Epithelial cell of proximal tubule (primary cell): ENCODE data around the gene RNU1-1. TPM values are rescaled to one million over a fixed set of nuclear protein-coding genes. Genes with fewer than 3 reads are reported as not detected.
"Not testable (repeated sequence)": the region's sequence is repeated elsewhere in the genome, so short reads cannot be mapped to it uniquely, and the experiment has no call there.

Experiments
- DNase-seq: peaks from one replicate; pipeline ENCODE4 v3.0.0-alpha.2; 2011; ENCODE audit warnings: low read depth
- H3K4me3 ChIP-seq: 2 replicates; pipeline ENCODE4 v1.5.1; 2011; ENCODE audit warnings: low read depth, mild to moderate bottlenecking, low read length
- total RNA-seq: library from RNA; depleted of rRNA; stranded (reverse); fragments of >200 nt; gene quantifications from 2 replicates; pipeline ENCODE4 v1.2.3, GENCODE V29; 2015

Gene RNU1-1
- total RNA-seq: under 0.01 TPM in 2 replicates

DNA sequence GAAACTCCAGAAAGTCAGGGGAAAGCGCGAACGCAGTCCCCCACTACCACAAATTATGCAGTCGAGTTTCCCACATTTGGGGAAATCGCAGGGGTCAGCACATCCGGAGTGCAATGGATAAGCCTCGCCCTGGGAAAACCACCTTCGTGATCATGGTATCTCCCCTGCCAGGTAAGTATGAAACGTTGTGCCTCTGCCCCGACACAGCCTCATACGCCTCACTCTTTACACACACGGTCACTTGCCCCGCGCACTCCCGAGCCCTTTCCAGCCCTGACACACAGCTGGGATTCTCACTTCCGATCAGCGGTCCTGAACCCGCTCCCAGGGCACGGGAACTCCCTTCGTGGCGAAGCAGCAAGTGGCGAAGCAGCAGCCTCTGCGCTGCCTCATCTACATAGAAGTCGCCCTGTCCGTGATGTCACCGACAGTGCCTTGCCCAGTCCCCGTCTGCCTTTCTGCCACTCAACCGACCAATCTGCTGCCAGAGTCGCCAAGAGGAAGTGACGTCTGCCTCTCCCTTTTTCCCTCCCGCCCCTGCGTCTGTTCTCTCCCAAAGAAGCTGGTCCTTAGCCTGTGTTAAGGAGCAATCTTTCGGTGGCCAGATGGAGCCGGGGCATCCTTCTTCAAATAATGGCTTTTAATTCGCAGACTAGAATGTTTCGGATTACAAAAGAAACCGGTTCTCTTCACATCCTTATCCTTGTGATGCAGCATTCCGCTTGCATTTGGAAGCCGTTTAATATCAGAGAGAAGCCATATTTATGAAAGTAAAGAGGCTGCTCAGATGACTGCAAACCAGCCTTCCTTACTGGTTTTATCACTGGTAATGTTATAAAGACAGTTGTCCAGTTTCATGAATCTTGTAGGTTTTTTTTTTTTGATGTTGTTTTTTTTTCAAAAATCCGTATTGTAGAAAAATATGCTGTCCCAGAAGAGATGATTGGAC lies at the start of gene RNU1-1:
Gene RNU1-1 (minus strand): TSS at position 179 of the 949 bp plus-strand sequence.
- peak within 1 kb of the TSS; percentile 47 for H3K4me3 ChIP-seq
- DNase-seq: peak; percentile 36

DNA sequence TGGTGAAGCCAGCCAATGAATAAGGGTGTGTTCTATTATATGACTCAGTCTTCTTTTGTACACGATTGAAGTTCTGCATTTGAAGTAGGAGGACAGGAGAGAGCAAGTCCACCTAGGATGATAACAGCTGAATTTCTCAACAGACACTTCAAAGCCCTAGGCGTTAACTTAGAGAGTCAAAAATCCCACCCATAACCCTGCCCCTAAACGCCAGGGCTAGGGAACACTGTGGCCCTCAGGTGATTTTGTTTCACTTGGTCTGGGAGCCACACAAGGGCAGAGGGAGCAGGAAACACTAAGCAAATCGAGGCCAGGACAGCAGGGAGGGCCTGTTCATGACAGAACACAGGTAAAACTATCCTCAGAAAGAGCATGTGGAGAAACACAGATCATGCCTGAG lies 47.0 kb upstream of the RNU1-1 start:
- DNase-seq, H3K4me3 ChIP-seq: not testable (repeated sequence)

DNA sequence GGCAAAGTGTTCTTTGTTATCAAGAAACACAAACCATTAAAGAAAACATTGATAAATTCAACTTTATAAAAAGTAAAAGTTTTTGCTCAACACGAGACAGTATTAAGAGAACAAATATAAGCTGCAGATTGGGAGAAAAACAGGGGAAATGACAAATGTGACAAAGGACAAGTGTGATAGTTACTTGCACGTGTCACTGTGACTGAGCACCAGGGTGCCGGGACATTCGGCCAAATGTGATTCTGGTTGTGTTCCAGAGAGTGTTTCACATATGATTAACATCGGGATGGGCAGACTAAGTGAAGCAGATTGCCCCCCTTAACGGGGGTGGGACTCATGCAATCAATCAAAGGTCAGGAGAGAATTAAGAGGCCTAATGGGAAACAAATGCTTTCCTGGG lies 46.4 kb upstream of the RNU1-1 start:
- H3K4me3 ChIP-seq, DNase-seq: not testable (repeated sequence)

DNA sequence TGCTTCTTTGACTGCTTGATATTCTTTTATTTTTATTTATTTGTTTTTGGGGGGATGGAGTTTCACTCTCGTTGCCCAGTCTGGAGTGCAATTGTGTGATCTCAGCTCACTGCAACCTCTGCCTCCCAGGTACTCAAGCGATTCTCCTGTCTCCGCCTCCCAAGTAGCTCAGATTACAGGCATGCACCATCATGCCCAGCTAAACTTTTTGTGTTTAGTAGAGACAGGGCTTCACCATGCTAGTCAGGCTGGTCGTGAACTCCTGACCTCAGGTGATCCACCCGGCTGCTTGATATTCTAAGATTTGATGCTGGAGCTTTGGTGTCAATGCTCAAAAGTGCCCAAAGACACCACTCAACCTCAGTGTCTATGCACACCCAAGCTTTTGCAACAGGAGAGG lies 45.6 kb upstream of the RNU1-1 start:
- H3K4me3 ChIP-seq, DNase-seq: not testable (repeated sequence)

DNA sequence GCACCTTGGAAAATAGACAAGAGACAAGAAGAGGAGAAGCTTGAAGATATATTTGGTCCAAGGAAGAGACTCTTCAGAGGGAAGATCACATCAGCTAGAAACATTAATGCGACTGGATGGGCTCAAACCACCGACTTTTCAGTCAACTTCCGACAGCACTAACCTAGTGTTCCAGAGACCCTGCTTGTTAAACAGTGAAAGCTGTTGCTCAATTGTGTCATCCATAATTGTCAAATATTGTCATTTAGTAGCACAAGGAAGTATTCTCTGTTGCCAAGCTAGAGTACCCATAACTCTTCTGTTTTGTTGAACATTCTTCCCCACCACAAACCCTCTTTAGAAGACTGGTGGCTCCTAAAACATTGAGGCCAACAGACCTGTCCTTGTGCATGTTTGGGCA lies 42.9 kb upstream of the RNU1-1 start:
- H3K4me3 ChIP-seq: not testable (repeated sequence)

DNA sequence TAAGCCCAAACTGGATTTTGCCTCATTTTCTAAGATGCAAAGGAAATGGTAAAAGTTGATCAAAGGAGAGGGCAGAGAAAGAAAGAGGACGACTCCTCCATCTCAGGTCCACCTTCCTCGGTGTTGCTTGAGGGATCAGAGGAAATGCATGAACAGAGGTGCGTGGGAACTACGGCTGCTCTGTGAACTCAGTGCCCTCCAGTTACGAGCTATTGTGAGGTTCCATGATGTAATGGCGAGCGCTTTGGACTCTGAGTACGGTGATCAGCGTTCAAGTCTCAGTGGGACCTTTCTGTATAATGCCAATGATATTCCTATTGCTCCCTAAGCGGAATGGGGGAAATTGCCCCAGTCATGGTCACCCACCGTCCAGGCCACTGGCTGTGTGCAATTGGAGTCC lies 39.2 kb upstream of the RNU1-1 start:
- not testable (repeated sequence) for DNase-seq, H3K4me3 ChIP-seq

More for the DNA sequence above, 42.9 kb upstream of the RNU1-1 start:
- DNase-seq: not testable (repeated sequence)

DNA sequence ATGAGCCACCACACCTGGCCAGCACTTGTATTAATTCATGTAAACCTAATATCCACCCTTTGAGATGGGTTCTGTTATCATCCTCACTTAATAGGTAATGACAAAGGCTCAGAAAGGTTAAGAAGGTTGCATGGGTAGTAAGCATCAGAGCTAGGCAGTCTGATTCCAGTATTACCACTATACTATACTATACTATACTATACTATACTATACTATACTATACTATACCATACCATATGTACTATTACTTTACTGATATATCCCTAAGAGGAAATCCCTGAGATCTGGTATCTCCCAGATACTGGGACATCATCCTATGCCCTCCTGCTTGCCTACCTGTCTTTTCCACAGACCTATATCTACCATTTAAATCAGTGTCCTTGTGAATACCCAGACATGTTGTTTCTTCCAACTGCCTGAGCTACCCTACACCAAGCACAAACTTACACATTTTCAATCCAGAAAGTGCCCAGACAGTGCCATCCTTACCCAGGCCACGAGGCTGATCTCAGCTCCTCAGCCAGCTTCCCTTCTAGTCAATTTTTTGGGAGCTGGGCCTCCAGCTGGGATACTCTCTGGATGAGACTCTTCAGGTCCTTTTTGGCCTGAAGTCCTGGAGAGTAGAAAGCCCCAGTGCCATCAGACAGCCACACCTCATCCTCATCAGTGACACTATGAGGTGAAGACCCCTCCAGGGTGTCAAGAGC lies 36.3 kb upstream of the RNU1-1 start:
- DNase-seq, H3K4me3 ChIP-seq: not testable (repeated sequence)

DNA sequence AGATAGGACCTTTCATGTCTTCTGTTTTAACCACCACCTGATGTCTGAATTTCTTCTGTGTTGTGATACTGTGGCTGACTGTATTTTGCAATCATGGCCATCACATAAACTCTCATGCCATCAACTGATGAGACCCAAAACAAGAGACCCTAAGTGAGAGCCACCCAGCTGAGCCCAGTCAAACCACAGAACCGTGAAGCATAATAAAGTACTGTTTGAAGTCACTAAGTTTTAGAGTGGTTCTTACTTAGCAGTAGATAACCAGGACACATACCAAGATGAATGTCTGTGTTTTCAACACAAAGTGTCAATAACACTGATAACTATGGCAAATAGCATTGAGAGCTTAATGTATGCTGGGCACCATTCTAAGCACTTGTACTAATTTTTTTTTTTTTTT lies 35.5 kb upstream of the RNU1-1 start:
- DNase-seq, H3K4me3 ChIP-seq: not testable (repeated sequence)

DNA sequence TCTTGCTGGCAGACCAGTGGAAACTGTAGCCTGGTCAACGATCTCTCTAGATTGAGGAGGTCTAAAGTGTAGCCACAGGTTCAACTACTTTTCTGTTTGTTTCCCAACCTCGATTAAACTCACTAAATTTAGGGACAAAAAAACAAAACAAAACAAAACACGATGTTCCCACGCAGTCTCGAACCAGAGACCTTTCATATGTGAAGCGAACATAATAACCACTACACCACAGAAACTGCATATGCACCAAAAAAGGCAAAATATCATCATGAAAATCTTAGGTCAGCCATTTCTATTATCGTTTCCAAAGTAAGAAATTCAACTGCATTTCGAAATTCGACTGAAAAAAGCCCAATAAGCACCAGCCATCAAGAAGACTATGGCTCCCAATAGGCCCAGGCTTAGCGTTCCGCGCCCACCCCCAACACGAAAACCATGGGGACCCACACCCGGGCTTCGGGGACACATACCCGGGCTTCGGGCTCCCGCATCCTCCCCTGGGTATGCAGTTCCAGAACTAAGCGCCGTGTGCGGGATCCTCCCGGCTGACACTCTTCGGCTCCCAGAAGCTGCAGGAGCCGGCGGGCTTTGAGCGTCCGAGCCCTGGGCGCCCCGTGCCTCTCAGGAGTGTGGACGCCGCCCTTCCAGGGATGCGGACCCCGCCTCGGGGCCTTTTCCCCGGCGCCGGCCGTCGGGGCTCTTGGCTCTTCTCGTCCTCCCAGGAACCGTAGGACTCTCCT lies 33.6 kb upstream of the RNU1-1 start:
- not testable (repeated sequence) for H3K4me3 ChIP-seq, DNase-seq

DNA sequence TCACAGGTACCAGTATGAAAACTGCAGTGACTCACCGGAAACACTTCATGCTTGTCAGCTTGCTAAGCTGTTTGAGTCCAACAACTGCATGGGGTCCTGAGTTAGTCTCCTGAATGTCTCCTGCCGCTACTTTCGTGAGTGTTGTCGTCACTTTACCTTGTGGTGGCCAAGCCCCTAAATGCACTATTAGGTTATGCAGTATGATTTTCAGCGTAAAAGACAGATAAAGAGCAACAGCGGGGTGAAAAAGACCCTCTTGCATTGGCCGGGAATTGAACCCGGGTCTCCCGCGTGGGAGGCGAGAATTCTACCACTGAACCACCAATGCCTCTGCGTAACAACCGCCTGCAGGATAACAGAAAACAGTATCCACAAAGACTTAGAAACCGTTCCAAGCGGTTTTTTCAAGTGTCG lies 31.6 kb upstream of the RNU1-1 start:
- H3K4me3 ChIP-seq, DNase-seq: not testable (repeated sequence)

DNA sequence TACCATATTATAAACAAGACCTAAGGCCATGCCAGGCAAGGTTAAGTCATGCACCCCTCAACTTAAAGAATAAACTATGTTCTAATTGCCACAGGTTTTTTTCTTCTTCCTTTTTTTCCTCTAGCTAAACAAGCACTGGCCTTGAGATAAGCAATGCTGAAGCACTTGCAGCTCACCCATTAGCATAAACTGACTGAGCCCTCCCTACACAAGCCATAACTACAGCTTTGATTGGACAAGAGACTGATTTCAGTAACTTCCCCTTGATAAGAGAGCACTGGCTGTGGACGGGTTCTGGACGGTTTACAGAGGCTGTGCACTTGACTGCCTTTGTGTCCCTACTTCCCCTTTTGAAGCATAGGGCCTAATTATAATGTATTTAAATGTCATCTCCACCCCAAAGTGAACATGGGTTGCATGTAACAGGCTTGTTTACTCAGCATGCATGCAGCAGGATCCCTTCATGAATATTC lies 26.4 kb upstream of the RNU1-1 start:
- DNase-seq, H3K4me3 ChIP-seq: not testable (repeated sequence)

DNA sequence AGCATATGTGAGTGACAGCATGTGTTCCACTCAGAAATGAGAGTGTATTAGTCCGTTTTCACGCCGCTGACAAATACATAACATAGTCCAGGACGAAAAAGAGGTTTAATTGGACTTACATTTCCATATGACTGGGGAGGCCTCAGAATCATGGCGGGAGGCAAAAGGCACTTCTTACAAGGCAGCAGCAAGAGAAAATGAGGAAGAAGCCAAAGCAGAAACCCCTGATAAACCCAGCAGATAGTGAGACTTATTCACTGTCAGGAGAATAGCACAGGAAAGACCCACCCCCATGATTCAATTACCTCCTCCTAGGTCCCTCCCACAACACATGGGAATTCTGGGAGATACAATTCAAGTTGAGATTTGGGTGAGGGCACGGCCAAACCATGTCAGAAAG lies 23.4 kb upstream of the RNU1-1 start:
- not testable (repeated sequence) for H3K4me3 ChIP-seq, DNase-seq

DNA sequence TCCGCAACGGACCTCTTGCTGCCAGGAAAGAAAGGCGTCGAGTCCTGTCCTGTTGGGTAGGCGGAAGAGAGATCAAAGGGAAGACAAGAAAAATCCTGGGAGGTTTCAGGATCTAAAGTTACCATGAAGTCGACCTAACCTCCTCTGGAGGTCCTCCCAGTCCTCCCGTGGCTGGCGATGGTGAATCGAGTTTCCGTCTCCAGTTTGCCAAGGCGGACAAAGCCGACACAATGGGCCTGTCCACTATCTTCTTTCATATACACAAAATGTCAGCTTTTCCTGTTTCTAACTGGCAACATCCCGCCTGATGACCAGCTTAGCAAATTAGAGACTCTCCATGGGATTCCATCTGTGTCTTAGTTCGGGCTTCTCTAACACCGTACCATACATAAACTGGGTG lies 22.7 kb upstream of the RNU1-1 start:
- H3K4me3 ChIP-seq, DNase-seq: not testable (repeated sequence)

DNA sequence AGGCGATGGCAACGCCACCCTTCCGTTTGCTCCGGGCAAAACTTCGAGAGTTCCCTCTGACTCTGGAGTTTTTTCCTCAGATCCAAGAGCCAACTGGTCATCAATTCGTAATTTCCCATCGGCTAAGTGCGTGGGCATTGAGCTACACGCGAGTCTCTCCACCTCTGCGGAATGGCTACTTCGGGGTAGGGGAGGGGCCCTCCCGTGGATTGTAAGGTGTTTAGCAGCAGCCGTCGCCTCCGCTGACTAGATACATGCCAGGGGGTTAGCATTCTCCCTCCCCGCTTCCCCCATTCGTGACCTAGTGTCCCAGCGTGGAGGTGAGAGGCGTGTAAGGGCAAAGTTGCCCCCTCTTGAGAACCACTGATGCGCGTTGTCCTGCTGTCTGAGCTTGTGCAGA lies 21.8 kb upstream of the RNU1-1 start:
- H3K4me3 ChIP-seq: not testable (repeated sequence)

DNA sequence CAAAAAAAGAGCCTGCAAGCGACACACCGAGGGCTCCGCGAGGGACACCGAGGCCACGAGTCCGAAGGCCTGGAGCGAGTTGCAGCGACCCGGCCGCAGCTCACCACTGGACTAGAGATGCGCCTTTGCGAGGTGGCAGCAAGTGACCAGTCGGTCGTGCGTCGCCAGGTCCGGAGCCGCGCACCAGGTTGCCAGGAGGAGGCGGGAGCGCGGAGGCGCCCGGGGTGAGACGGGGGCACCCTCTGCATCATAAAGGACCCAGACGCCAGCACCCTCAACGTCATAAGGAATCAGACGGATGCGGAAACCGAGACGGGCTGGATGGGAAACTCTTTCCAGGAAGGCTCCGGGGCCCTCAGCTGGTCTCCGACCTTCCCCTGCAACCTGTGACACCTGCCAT lies 21.4 kb upstream of the RNU1-1 start:
- peak overlapping the region; percentile 33 for H3K4me3 ChIP-seq

More for the DNA sequence above, 21.8 kb upstream of the RNU1-1 start:
- DNase-seq: not testable (repeated sequence)

DNA sequence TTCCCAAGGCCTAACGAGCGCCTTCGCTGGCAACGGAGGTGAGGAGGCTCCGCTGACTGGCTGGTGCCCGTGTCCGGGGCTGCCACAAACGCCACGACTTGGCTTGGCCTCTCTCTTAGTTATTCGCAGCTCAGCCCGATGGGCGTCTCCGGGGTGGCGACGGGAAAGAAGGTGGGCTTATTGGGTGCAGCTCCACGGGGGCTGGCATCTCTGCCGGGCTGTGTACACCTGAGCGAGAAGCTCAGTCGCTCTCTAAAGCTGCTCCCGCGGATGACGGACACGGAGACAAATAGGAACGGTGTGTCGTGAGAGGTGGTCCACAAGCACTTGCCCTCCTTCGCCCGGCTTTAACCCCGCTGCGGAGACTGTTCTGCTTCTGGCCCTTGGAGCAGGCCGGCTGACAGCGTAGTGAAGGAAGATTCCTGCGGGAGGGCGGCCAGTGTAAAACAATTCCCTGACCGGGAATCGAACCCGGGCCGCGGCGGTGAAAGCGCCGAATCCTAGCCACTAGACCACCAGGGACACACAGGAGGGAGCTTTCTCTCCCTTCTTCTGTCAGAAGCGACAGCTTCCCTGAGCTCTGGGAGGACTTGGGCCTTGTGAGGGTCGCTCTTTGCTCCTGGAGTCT lies 20.9 kb upstream of the RNU1-1 start:
- not testable (repeated sequence) for DNase-seq
- peak overlapping the region; percentile 34 for H3K4me3 ChIP-seq

More for the DNA sequence above, 21.4 kb upstream of the RNU1-1 start:
- not testable (repeated sequence) for DNase-seq

DNA sequence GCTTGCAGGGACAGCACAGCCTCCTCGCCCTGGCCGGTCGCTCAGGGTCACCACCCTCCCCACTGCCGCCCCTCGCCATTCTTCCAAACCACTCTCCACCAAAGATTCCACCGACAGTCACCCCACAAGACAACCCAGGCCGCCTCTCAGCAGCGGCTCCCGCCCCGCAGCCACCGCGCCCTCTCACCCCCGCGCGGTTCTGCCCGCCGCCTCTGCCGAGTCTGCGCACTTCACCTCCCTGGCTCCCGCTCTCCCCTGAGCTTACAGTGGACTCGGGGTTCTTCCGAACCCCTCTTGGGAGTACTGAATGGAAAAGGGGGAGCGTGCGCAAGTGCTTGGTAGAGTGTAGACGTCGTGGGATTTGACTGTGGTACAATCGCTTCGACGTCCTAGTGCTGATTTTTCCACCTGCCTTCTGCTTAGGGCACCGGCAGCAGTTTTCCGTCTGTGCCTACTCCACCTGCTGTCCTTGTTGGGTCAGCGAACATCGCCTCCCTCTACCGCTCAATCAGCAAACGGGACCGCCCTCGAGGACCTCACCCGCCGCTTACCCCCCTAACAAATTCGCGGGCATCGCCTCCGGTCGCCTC lies 20.2 kb upstream of the RNU1-1 start:
- peak overlapping the region; percentile 19 for H3K4me3 ChIP-seq
- DNase-seq: not testable (repeated sequence)

DNA sequence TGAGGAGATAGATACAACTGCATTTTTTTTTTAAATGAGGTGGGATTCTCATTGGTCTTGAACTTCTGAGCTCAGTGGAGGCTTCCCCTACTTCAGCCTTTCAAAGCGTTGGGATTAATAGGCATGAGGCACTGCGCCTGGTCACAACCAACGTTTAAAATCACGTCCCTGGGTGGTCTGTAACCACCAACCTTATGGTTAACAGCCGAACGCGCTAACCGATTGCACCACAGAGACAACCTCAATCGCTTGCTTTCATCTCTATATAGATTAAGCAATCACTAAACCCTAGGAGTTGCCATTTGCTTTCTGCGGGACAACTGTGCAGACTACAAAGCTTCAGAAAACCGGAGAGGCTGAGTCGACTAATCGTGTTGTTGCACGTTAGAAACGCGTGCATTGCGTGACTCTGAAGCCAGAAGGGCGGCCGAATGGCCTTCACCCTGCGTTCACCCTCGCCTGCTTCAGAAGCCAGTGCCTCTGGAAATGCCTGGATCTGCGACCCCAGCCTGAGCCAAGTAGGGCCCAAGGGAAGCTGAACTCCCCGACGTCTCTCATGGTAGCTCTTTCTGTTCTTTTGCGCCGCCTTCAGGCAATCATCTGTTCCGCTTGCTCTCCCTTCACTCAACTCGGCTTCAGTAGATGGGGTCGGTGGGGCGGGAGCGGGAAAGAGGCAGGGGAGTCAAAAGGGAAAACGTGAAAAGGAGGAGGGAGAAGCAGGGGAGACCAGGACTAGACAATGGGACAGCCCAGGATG lies 18.3 kb upstream of the RNU1-1 start:
- not testable (repeated sequence) for DNase-seq, H3K4me3 ChIP-seq
